GM23338 (cell line): Measurements from ENCODE around the gene STX16.

Experiments
- CTCF ChIP-seq, 2 experiments: fragments of 200-600 bp in 1 of 2; sonication (generic) in 1 of 2; conservative IDR thresholded peaks; 2 replicates each; pipeline versions ENCODE4 v1.5.1 to v1.6.1; 2016 to 2017; ENCODE audit warnings: antibody characterized with exemption in 2 of 2, low read depth in 2 of 2, mild to moderate bottlenecking in 2 of 2, moderate library complexity in 1 of 2
- EZH2phosphoT487 ChIP-seq: fragments of 200-600 bp; sonication (generic); IDR thresholded peaks from one replicate; pipeline ENCODE4 v1.8.1; 2018; ENCODE audit warnings: antibody characterized with exemption; ENCODE audit not compliant: unreplicated experiment
- TF ChIP-seq, protein P1 (sequence below): IDR thresholded peaks from one replicate; pipeline ENCODE4 v1.6.1; 2018; ENCODE audit warnings: antibody characterized with exemption; ENCODE audit not compliant: unreplicated experiment

GRCh38 chr20:58630063-58630462, 21.0 kb upstream of the STX16 start:
- TF ChIP-seq EZH2phosphoT487 (no peak), CTCF (conservative IDR thresholded peaks at IDR 0.05; ENCODE audit: low read depth in 2 of 2) (no peak)
- TF ChIP-seq, protein P1, sequence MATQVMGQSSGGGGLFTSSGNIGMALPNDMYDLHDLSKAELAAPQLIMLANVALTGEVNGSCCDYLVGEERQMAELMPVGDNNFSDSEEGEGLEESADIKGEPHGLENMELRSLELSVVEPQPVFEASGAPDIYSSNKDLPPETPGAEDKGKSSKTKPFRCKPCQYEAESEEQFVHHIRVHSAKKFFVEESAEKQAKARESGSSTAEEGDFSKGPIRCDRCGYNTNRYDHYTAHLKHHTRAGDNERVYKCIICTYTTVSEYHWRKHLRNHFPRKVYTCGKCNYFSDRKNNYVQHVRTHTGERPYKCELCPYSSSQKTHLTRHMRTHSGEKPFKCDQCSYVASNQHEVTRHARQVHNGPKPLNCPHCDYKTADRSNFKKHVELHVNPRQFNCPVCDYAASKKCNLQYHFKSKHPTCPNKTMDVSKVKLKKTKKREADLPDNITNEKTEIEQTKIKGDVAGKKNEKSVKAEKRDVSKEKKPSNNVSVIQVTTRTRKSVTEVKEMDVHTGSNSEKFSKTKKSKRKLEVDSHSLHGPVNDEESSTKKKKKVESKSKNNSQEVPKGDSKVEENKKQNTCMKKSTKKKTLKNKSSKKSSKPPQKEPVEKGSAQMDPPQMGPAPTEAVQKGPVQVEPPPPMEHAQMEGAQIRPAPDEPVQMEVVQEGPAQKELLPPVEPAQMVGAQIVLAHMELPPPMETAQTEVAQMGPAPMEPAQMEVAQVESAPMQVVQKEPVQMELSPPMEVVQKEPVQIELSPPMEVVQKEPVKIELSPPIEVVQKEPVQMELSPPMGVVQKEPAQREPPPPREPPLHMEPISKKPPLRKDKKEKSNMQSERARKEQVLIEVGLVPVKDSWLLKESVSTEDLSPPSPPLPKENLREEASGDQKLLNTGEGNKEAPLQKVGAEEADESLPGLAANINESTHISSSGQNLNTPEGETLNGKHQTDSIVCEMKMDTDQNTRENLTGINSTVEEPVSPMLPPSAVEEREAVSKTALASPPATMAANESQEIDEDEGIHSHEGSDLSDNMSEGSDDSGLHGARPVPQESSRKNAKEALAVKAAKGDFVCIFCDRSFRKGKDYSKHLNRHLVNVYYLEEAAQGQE, result no peak
